H9 (cell line): Measurements from ENCODE around the gene TREML2. TPM values are rescaled to one million over a fixed set of nuclear protein-coding genes. Genes with fewer than 3 reads are reported as not detected.

Experiments
- DNase-seq: peaks from one replicate; pipeline ENCODE4 v3.0.0-alpha.2; 2017
- H2AFZ ChIP-seq: one replicate; pipeline ENCODE4 v1.6.1; 2013; ENCODE audit warnings: mild to moderate bottlenecking, low read length, control low read depth, moderate library complexity
- H2AK5ac ChIP-seq: 2 replicates; pipeline ENCODE4 v1.6.1; 2013; ENCODE audit warnings: low read length, control low read depth, mixed read lengths; ENCODE audit not compliant: insufficient read length
- H2BK120ac ChIP-seq: one replicate; pipeline ENCODE4 v1.6.1; 2013; ENCODE audit warnings: low read depth, mild to moderate bottlenecking, low read length, control low read depth, inconsistent platforms; ENCODE audit not compliant: poor library complexity, severe bottlenecking
- H2BK12ac ChIP-seq: 2 replicates; pipeline ENCODE4 v1.6.1; 2013; ENCODE audit warnings: low read length, control low read depth, mixed read lengths, low read depth; ENCODE audit not compliant: insufficient read length
- H2BK15ac ChIP-seq: 2 replicates; pipeline ENCODE4 v1.6.1; 2013; ENCODE audit warnings: low read depth, low read length, control low read depth
- H2BK20ac ChIP-seq: one replicate; pipeline ENCODE4 v1.6.1; 2013; ENCODE audit warnings: low read depth, mild to moderate bottlenecking, low read length, control low read depth, inconsistent platforms; ENCODE audit not compliant: poor library complexity, severe bottlenecking
- H2BK5ac ChIP-seq: 2 replicates; pipeline ENCODE4 v1.6.1; 2013; ENCODE audit warnings: low read length, control low read depth, mixed read lengths; ENCODE audit not compliant: insufficient read length
- H3K14ac ChIP-seq: 2 replicates; pipeline ENCODE4 v1.6.1; 2013; ENCODE audit warnings: low read length, control low read depth; ENCODE audit not compliant: insufficient read depth
- H3K18ac ChIP-seq: 2 replicates; pipeline ENCODE4 v1.6.1; 2013; ENCODE audit warnings: low read depth, mild to moderate bottlenecking, mixed read lengths, low read length, control low read depth; ENCODE audit not compliant: insufficient read length
- H3K23ac ChIP-seq: 2 replicates; pipeline ENCODE4 v1.6.1; 2013; ENCODE audit warnings: low read length, control low read depth, mixed read lengths, low read depth; ENCODE audit not compliant: insufficient read length
- H3K23me2 ChIP-seq: 2 replicates; pipeline ENCODE4 v1.6.1; 2013; ENCODE audit warnings: low read depth, mild to moderate bottlenecking, mixed read lengths, low read length, control low read depth; ENCODE audit not compliant: insufficient read length, poor library complexity, severe bottlenecking
- H3K27ac ChIP-seq: 2 replicates; pipeline ENCODE4 v1.5.1; 2013; ENCODE audit warnings: low read length, control low read depth, mixed read lengths, low read depth; ENCODE audit not compliant: insufficient read length
- H3K27me3 ChIP-seq: 2 replicates; pipeline ENCODE4 v1.6.1; 2013; ENCODE audit warnings: low read length, control low read depth, inconsistent platforms; ENCODE audit not compliant: insufficient read depth
- H3K4ac ChIP-seq: 2 replicates; pipeline ENCODE4 v1.6.1; 2013; ENCODE audit warnings: low read depth, mild to moderate bottlenecking, control low read depth, inconsistent platforms, low read length, moderate library complexity
- H3K4me1 ChIP-seq: 2 replicates; pipeline ENCODE4 v1.6.1; 2013; ENCODE audit warnings: low read length, control low read depth, inconsistent platforms; ENCODE audit not compliant: insufficient read depth
- H3K4me2 ChIP-seq: 2 replicates; pipeline ENCODE4 v1.6.1; 2013; ENCODE audit warnings: low read length, control low read depth, mixed read lengths; ENCODE audit not compliant: insufficient read length, insufficient read depth
- H3K56ac ChIP-seq: 2 replicates; pipeline ENCODE4 v1.6.1; 2013; ENCODE audit warnings: low read depth, mild to moderate bottlenecking, mixed read lengths, low read length, control low read depth; ENCODE audit not compliant: insufficient read length
- H3K79me1 ChIP-seq: 2 replicates; pipeline ENCODE4 v1.6.1; 2013; ENCODE audit warnings: low read depth, mild to moderate bottlenecking, moderate library complexity, low read length, control low read depth, inconsistent platforms; ENCODE audit not compliant: insufficient read depth, poor library complexity, severe bottlenecking
- H3K79me2 ChIP-seq: 2 replicates; pipeline ENCODE4 v1.6.1; 2013; ENCODE audit warnings: low read length, control low read depth, inconsistent platforms; ENCODE audit not compliant: insufficient read depth
- H3K9ac ChIP-seq: 2 replicates; pipeline ENCODE4 v1.6.1; 2013; ENCODE audit warnings: low read length, control low read depth, mixed read lengths; ENCODE audit not compliant: insufficient read length; ENCODE audit errors: extremely low read depth
- H3K9me3 ChIP-seq: one replicate; pipeline ENCODE4 v1.6.1; 2013; ENCODE audit warnings: low read depth, low read length, inconsistent platforms; ENCODE audit not compliant: control insufficient read depth
- H3T11ph ChIP-seq: one replicate; pipeline ENCODE4 v1.6.1; 2013; ENCODE audit warnings: mild to moderate bottlenecking, low read length, control low read depth, inconsistent platforms
- H4K20me1 ChIP-seq: one replicate; pipeline ENCODE4 v1.6.1; 2013; ENCODE audit not compliant: control insufficient read depth, insufficient read length, insufficient read depth
- H4K5ac ChIP-seq: 2 replicates; pipeline ENCODE4 v1.6.1; 2013; ENCODE audit warnings: low read depth, mild to moderate bottlenecking, mixed read lengths, low read length, control low read depth; ENCODE audit not compliant: insufficient read length
- H4K8ac ChIP-seq: replicated peaks from 2 replicates; pipeline ENCODE4 v1.6.1; 2013; ENCODE audit warnings: low read length, control low read depth, mixed read lengths, low read depth; ENCODE audit not compliant: insufficient read length
- H4K91ac ChIP-seq: 2 replicates; pipeline ENCODE4 v1.6.1; 2013; ENCODE audit warnings: low read depth, mild to moderate bottlenecking, moderate library complexity, mixed read lengths, low read length, control low read depth; ENCODE audit not compliant: insufficient read length
- H3K27ac Mint-ChIP-seq, 3 experiments: 2 replicates in 2 of 3; 3 replicates in 1 of 3; pipeline ENCODE4 v1.8.0; 2020 to 2021; ENCODE audit warnings: mixed read lengths in 3 of 3, mild to moderate bottlenecking in 1 of 3, moderate library complexity in 1 of 3
- H3K27me3 Mint-ChIP-seq: 2 replicates; pipeline ENCODE4 v1.8.0; 2021; ENCODE audit warnings: low read depth, mild to moderate bottlenecking, moderate library complexity, mixed read lengths
- H3K36me3 Mint-ChIP-seq, 3 experiments: 2 replicates in 2 of 3; 3 replicates in 1 of 3; pipeline ENCODE4 v1.8.0; 2020 to 2021; ENCODE audit warnings: low read depth in 3 of 3, mixed read lengths in 3 of 3; ENCODE audit not compliant: insufficient read depth in 1 of 3
- H3K4me1 Mint-ChIP-seq, 2 experiments: 2 replicates each; pipeline ENCODE4 v1.8.0; 2020; ENCODE audit warnings: mixed read lengths in 2 of 2
- H3K4me3 Mint-ChIP-seq, 2 experiments: 2 replicates in 1 of 2; 3 replicates in 1 of 2; pipeline ENCODE4 v1.8.0; 2020 to 2021; ENCODE audit warnings: mild to moderate bottlenecking in 2 of 2, mixed read lengths in 2 of 2, moderate library complexity in 1 of 2
- H3K9me3 Mint-ChIP-seq, 2 experiments: 2 replicates in 1 of 2; 3 replicates in 1 of 2; pipeline ENCODE4 v1.8.0; 2020; ENCODE audit warnings: mild to moderate bottlenecking in 2 of 2, mixed read lengths in 2 of 2, moderate library complexity in 1 of 2
- CTCF ChIP-seq: fragments of 200-600 bp; sonication (generic); conservative IDR thresholded peaks from 3 replicates; pipeline ENCODE4 v1.8.0; 2021; ENCODE audit warnings: antibody characterized with exemption, mild to moderate bottlenecking
- WGBS: extraction: QIAGEN DNeasy Blood & Tissue Kit; methylation state at CpG from one replicate; pipeline ENCODE4 v1.1.7; 2013; ENCODE audit warnings: missing lambda C conversion rate, low lambda C conversion rate, mixed read lengths; ENCODE audit not compliant: insufficient read length; ENCODE audit errors: extremely low coverage; 5-methylcytosine and 5-hydroxymethylcytosine counted together
- total RNA-seq: library from RNA; stranded (reverse); gene quantifications from 2 replicates; pipeline ENCODE4 v1.2.1, GENCODE V29; 2021

The TREML2 gene
- total RNA-seq, 1 experiment from 2014 or later: 0.07 TPM

DNA sequence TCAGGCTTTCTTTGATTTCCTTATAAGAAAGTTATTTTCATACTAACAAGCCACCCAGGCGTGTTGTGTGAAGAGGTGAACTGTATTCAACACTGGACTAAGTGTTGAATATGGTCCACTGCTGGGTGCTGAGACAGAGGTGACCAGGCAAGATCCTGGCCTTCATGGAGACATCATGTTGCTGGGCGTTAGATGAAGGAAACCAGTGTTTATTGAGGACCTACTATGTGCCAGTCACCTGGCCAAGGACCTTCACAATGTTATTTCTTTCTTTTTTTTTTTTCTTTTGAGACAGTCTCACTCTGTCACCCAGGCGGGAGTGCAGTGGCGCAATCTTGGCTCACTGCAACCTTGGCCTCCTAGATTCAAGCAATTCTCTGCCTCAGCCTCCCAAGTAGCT is 44.9 kb downstream of the TREML2 start:
- no CpG with 5 or more reads among the region's 4 CpGs for WGBS
- Histone ChIP-seq H2BK120ac (no peak overlapping the region), H4K91ac (no peak overlapping the region), H3K9ac (no peak overlapping the region), H3K14ac (no peak overlapping the region), H2BK12ac (no peak overlapping the region), H4K5ac (no peak overlapping the region), H4K8ac (no peak overlapping the region), H2BK5ac (no peak overlapping the region), H3K79me2 (no peaks in the 10 kb centered on the region), H3K27me3 (no peaks in the 10 kb centered on the region; the same call in 1 of the 2 replicates), H3K56ac (no peak overlapping the region), H3K23ac (no peak overlapping the region), H3K4me2 (no peak overlapping the region), H3K23me2 (no peaks in the 10 kb centered on the region), H2BK15ac (no peak overlapping the region), H3T11ph (no peak overlapping the region), H3K27ac (no peak overlapping the region), H3K4ac (no peak overlapping the region), H3K18ac (no peak overlapping the region), H3K79me1 (no peaks in the 10 kb centered on the region), H2BK20ac (no peak overlapping the region), H2AFZ (no peak overlapping the region), H3K9me3 (no peaks in the 10 kb centered on the region), H2AK5ac (no peak overlapping the region), H3K4me1 (no peaks in the 10 kb centered on the region), H4K20me1 (no peaks in the 10 kb centered on the region)
- Mint-ChIP-seq H3K4me3 (no peak overlapping the region), H3K27ac (no peak overlapping the region), H3K4me1 (peaks cover 13% of the 10 kb centered on the region in 2 experiments; a peak in 3 of 4 replicates), H3K27me3 (peaks cover 6% of the 10 kb centered on the region), H3K36me3 (no peaks in the 10 kb centered on the region), H3K9me3 (no peaks in the 10 kb centered on the region)
- TF ChIP-seq CTCF: no peak
- no peak for DNase-seq
